Esophagus squamous epithelium (tissue), 5 donors: ENCODE results near the gene PGC. TPM values are rescaled to one million over a fixed set of nuclear protein-coding genes. Genes with fewer than 3 reads are reported as not detected.

Source experiments
- DNase-seq: peaks from one replicate; lab custom pipeline; 2025; lab: John Stamatoyannopoulos, UW
- H3K27ac ChIP-seq, 4 donors: fragments of 200-600 bp; sonication (generic); one replicate each; pipeline ENCODE4 v1.5.1; 2016 to 2019; ENCODE audit warnings: mild to moderate bottlenecking in 1 of 4
- H3K27me3 ChIP-seq, 4 donors: fragments of 200-600 bp; sonication (generic); 1 replicate in 3 of 4; 2 replicates in 1 of 4; pipeline versions ENCODE4 v1.5.1 to v1.6.0; 2017 to 2021; ENCODE audit warnings: antibody characterized with exemption in 1 of 4
- H3K36me3 ChIP-seq, 3 donors: fragments of 200-600 bp; sonication (generic); one replicate each; pipeline ENCODE4 v1.5.1; 2016 to 2019
- H3K4me1 ChIP-seq, 3 donors: fragments of 200-600 bp; sonication (generic); one replicate each; pipeline ENCODE4 v1.5.1; 2017 to 2019
- H3K4me3 ChIP-seq, 4 donors: fragments of 200-600 bp; sonication (generic); 1 replicate in 3 of 4; 2 replicates in 1 of 4; pipeline ENCODE4 v1.5.1; 2016 to 2019; ENCODE audit warnings: mild to moderate bottlenecking in 2 of 4, moderate library complexity in 1 of 4
- H3K9me3 ChIP-seq, 3 donors: fragments of 200-600 bp; sonication (generic); one replicate each; pipeline ENCODE4 v1.5.1; 2016 to 2019
- CTCF ChIP-seq, 6 experiments: fragments of 450-650 bp in 4 of 6; fragments of 200-600 bp in 2 of 6; sonication (generic) in 2 of 6; IDR thresholded peaks; one replicate each; pipeline ENCODE4 v1.5.1; 2016 to 2019; ENCODE audit warnings: antibody characterized with exemption in 6 of 6, mild to moderate bottlenecking in 4 of 6, moderate library complexity in 4 of 6
- POLR2A ChIP-seq, 4 donors: fragments of 450-650 bp; IDR thresholded peaks; one replicate each; pipeline ENCODE4 v1.6.1; 2017; ENCODE audit warnings: antibody characterized with exemption in 4 of 4, mild to moderate bottlenecking in 4 of 4, moderate library complexity in 3 of 4
- WGBS, 2 donors: methylation state at CpG; one replicate each; pipeline ENCODE4 v1.1.5; 2018; 5-methylcytosine and 5-hydroxymethylcytosine counted together
- intact Hi-C: fragments of 100-400 bp; cut with DNase I; formaldehyde crosslinking; loops from one replicate; pipeline ENCODE4 v1.15.0; 2022
- total RNA-seq, 4 donors: library from RNA; depleted of rRNA; stranded (reverse); fragments of >200 nt; gene quantifications; one replicate each; pipeline ENCODE4 v1.1.0, GENCODE V29; 2016
- donor health status: DM: yes; HTN: yes; CAD: no.

PGC gene
- total RNA-seq, 4 donors from 2014 or later: 0.95 TPM; not detected in 3

GRCh38 chr6:41789390-41789724 is 42.2 kb upstream of the PGC start:
- 81 to 85% methylated on average over 3 of the region's 3 CpGs for WGBS, 2 donors
- Histone ChIP-seq H3K27me3 (no peaks in the 10 kb centered on the region), H3K36me3 (peaks cover 12 to 59% (median 12%) of the 10 kb centered on the region in 3 donors), H3K4me1 (peaks cover 26 to 38% (median 27%) of the 10 kb centered on the region in 3 donors), H3K9me3 (no peaks in the 10 kb centered on the region), H3K4me3 (no peak overlapping the region), H3K27ac (no peak overlapping the region)
- intact Hi-C loops: no loop called here
- TF ChIP-seq POLR2A (IDR thresholded peaks at IDR 0.05) (no peak), CTCF (IDR thresholded peaks at IDR 0.05) (no peak)
- no peak for DNase-seq

GRCh38 chr6:41787219-41787917 is 40.2 kb upstream of the PGC start, which contains the start of gene TOMM6:
Gene TOMM6 (plus strand): TSS chr6:41787694. CDS start chr6:41787698, 4 bp downstream.
- intact Hi-C loops: no loop called here
- Histone ChIP-seq H3K4me3 (peak within 1 kb of the TSS; percentile 72 to 91 (median 84)), H3K27ac (peak within 1 kb of the TSS; percentile 89 to 99 (median 95)), H3K4me1 (peaks cover 33 to 58% (median 34%) of the 10 kb centered on the region in 3 donors), H3K9me3 (no peaks in the 10 kb centered on the region), H3K36me3 (peaks cover 4 to 44% (median 12%) of the 10 kb centered on the region in 3 donors), H3K27me3 (no peaks in the 10 kb centered on the region)
- WGBS, 2 donors: 0 to 1% methylated on average over 6 to 24 of the region's 55 CpGs
- peak; percentile 77 for DNase-seq
- peak in 3 of 4 donors; percentile 67 to 85 (median 76) for TF ChIP-seq POLR2A (IDR thresholded peaks at IDR 0.05)
- peak; percentile 79 to 98 (median 96) for TF ChIP-seq CTCF (IDR thresholded peaks at IDR 0.05)

- Histone ChIP-seq H3K36me3 (peaks cover 4 to 36% (median 12%) of the 10 kb centered on the region in 3 donors), H3K27me3 (no peaks in the 10 kb centered on the region), H3K27ac (peak overlapping the region; percentile 89 to 99 (median 95)), H3K4me3 (peak overlapping the region; percentile 72 to 91 (median 84)), H3K9me3 (no peaks in the 10 kb centered on the region), H3K4me1 (peaks cover 33 to 65% (median 37%) of the 10 kb centered on the region in 3 donors)
- TF ChIP-seq POLR2A (IDR thresholded peaks at IDR 0.05) (peak in 1 of 4 donors; percentile 22), CTCF (IDR thresholded peaks at IDR 0.05) (peak; percentile 82 to 96 (median 92))
- peak; percentile 37 for DNase-seq
- WGBS, 2 donors: 0% methylated on average over 1 to 11 of the region's 58 CpGs
- intact Hi-C loops: no loop called here
Measured at GRCh38 chr6:41786451-41787218, 39.4 kb upstream of the PGC start.

GRCh38 chr6:41785689-41786450 is 38.7 kb upstream of the PGC start:
- peaks cover 40 to 73% (median 44%) of the 10 kb centered on the region in 3 donors for H3K4me1 ChIP-seq
- peaks cover under 1 to 29% (median 9%) of the 10 kb centered on the region in 3 donors for H3K36me3 ChIP-seq
- no peaks in the 10 kb centered on the region for H3K9me3 ChIP-seq
- peak overlapping the region; percentile 72 to 91 (median 84) for H3K4me3 ChIP-seq
- H3K27me3 ChIP-seq: no peaks in the 10 kb centered on the region
- intact Hi-C loops: no loop called here
- TF ChIP-seq CTCF (IDR thresholded peaks at IDR 0.05) (no peak), POLR2A (IDR thresholded peaks at IDR 0.05) (no peak)
- no peak for DNase-seq
- peak overlapping the region; percentile 89 to 99 (median 95) for H3K27ac ChIP-seq
- WGBS, 2 donors: 28 to 37% methylated on average over 3 to 5 of the region's 29 CpGs
